Measurements from ENCODE around the gene ATE1. TPM values are rescaled to one million over a fixed set of nuclear protein-coding genes. Genes with fewer than 3 reads are reported as not detected.

Gene ATE1
- total RNA-seq, 2 donors from 2014 or later: 25.5 to 26.6 TPM

- Mint-ChIP-seq H3K9me3 (peaks cover 0 to 2% of the 10 kb centered on the region in 2 donors), H3K36me3 (ENCODE audit: insufficient read depth in 2 of 2) (peaks cover 0 to 1% of the 10 kb centered on the region in 2 donors), H3K27me3 (ENCODE audit: low read depth) (no peaks in the 10 kb centered on the region), H3K4me3 (no peak overlapping the region), H3K4me1 (ENCODE audit: low read depth) (no peaks in the 10 kb centered on the region), H3K27ac (no peak overlapping the region)
- ATAC-seq (replicated peaks in 1 of 2): no peak
- no peak for DNase-seq
Observed at GRCh38 chr10:121695731-121696464, 231.9 kb downstream of the ATE1 start.

DNA sequence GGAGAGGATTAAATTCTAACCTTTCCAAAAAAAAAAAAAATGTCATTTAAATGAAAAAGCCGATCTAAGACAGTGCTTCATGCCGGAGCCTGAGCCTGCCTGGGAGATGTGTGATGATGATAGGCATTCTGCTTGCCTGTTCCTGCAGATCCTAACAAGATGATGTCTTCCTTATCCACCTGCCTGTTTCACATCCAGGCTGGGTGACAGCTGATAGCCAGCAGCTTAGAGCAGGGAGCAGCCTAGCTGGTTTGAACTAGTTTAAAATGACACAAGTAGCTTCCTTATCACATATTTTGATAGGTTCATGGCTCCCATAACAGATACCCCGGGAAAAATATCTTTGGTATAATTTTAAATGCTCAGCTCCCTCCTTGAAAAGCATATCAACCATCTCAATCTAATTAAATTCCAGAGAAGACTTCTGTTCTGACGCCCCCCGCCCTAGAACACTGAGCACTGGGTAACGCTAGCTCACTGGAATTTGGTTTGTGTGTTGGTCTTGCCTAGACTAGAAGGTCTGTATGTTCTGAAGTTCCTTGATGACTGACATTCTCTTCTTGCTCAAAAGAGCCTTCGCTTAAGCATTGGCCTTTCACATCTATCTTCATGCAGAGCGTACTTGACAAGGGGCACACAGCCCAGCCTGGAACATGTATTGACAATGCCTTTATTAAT is 232.7 kb downstream of the ATE1 start:
- H3K4me3 Mint-ChIP-seq: no peak overlapping the region
- H3K27me3 Mint-ChIP-seq (ENCODE audit: low read depth): no peaks in the 10 kb centered on the region
- no peak for DNase-seq
- peaks cover 0 to 1% of the 10 kb centered on the region in 2 donors for H3K36me3 Mint-ChIP-seq (ENCODE audit: insufficient read depth in 2 of 2)
- H3K9me3 Mint-ChIP-seq: peaks cover 0 to 2% of the 10 kb centered on the region in 2 donors
- no peaks in the 10 kb centered on the region for H3K4me1 Mint-ChIP-seq (ENCODE audit: low read depth)
- H3K27ac Mint-ChIP-seq: no peak overlapping the region
- no peak for ATAC-seq (replicated peaks in 1 of 2)

- H3K27me3 Mint-ChIP-seq (ENCODE audit: low read depth): no peaks in the 10 kb centered on the region
- no peak for ATAC-seq (replicated peaks in 1 of 2)
- H3K9me3 Mint-ChIP-seq: no peaks in the 10 kb centered on the region
- H3K27ac Mint-ChIP-seq: no peak overlapping the region
- H3K4me3 Mint-ChIP-seq: no peak overlapping the region
- no peak for DNase-seq
- no peaks in the 10 kb centered on the region for H3K36me3 Mint-ChIP-seq (ENCODE audit: insufficient read depth in 2 of 2)
- no peaks in the 10 kb centered on the region for H3K4me1 Mint-ChIP-seq (ENCODE audit: low read depth)
Observed at GRCh38 chr10:121694327-121694965, 233.4 kb downstream of the ATE1 start.

- Mint-ChIP-seq H3K27me3 (ENCODE audit: low read depth) (peaks cover 12% of the 10 kb centered on the region), H3K36me3 (ENCODE audit: insufficient read depth in 2 of 2) (no peaks in the 10 kb centered on the region), H3K4me3 (no peak overlapping the region), H3K9me3 (no peaks in the 10 kb centered on the region), H3K27ac (no peak overlapping the region), H3K4me1 (ENCODE audit: low read depth) (no peaks in the 10 kb centered on the region)
- DNase-seq (no peak), ATAC-seq (replicated peaks in 1 of 2) (no peak)
Observed at GRCh38 chr10:121692626-121693025, 235.2 kb downstream of the ATE1 start.

DNA sequence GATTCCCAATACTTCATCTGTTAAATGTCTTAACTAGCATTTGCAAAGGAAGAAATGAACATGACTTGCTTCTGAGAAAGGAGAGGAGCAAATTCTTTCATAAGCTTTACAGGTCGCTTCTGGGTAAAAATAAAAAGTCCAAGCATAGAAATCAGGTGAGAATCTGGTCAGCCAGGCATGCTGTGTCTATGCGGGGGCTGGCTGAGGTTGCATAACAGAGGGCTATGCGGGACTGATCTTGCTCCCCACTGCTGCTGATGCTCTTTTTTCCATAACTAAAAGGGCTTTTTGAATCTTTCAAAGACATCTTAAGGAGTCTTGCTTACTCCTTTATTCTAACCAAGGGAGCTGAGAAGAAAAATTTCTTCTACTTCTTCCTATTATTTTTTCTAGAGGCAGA is 236.9 kb downstream of the ATE1 start:
- Mint-ChIP-seq H3K36me3 (ENCODE audit: insufficient read depth in 2 of 2) (no peaks in the 10 kb centered on the region), H3K9me3 (no peaks in the 10 kb centered on the region), H3K27me3 (ENCODE audit: low read depth) (peaks cover 12% of the 10 kb centered on the region), H3K4me1 (ENCODE audit: low read depth) (no peaks in the 10 kb centered on the region), H3K4me3 (no peak overlapping the region), H3K27ac (no peak overlapping the region)
- no peak for ATAC-seq (replicated peaks in 1 of 2)
- no peak for DNase-seq

Other genes starting within 250 kb of the ATE1 start
- 10 to 100 TPM; 49.0 to 65.2 TPM for gene NSMCE4A, start 47.2 kb upstream of the ATE1 start, total RNA-seq
- under 1 TPM in 1 of 2 donors, not detected in 1; 0.19 TPM for gene TACC2, start 61.1 kb upstream of the ATE1 start, total RNA-seq

All from activated T-cell treated with anti-CD3 and anti-CD28 coated beads, Interleukin-2, amount 50 U/mL, for 72 hours (primary cell).